Eye (tissue), 1 donor: ENCODE data around the gene POLE.

ENCODE experiments used
- DNase-seq: peaks from one replicate; pipeline ENCODE4 v3.0.0-alpha.2; 2015

The POLE gene

GRCh38 chr12:132624186-132624855 is 62.8 kb downstream of the POLE start:
- DNase-seq = no peak

GRCh38 chr12:132623072-132623869 is 63.9 kb downstream of the POLE start:
- peak; percentile 67 for DNase-seq

GRCh38 chr12:132622437-132623071 is 64.6 kb downstream of the POLE start:
- peak; percentile 44 for DNase-seq

GRCh38 chr12:132621657-132622435 is 65.3 kb downstream of the POLE start:
- no peak for DNase-seq

- DNase-seq = no peak
These were observed 66.1 kb downstream of the POLE start for GRCh38 chr12:132620899-132621656.

- peak; percentile 6 for DNase-seq
These were observed 66.8 kb downstream of the POLE start for GRCh38 chr12:132620113-132620898.

GRCh38 chr12:132619386-132620112 is 67.6 kb downstream of the POLE start:
- DNase-seq = peak; percentile 36

- no peak for DNase-seq
These were observed 68.1 kb downstream of the POLE start for GRCh38 chr12:132619071-132619385.

- DNase-seq = peak; percentile 34
These were observed 68.5 kb downstream of the POLE start, which contains the start of gene P2RX2 for GRCh38 chr12:132618683-132619043. TSS of gene P2RX2 (plus strand) at chr12:132618776. CDS start at chr12:132618817, 41 bp downstream.

GRCh38 chr12:132617822-132618682 is 69.1 kb downstream of the POLE start:
- DNase-seq = peak; percentile 53

- no peak for DNase-seq
These were observed 69.9 kb downstream of the POLE start for GRCh38 chr12:132617135-132617701.

- DNase-seq = no peak
These were observed 71.5 kb downstream of the POLE start for GRCh38 chr12:132615579-132616038.

- DNase-seq = peak; percentile 94
These were observed 72.1 kb downstream of the POLE start for GRCh38 chr12:132614861-132615578.

- no peak for DNase-seq
These were observed 73.1 kb downstream of the POLE start for GRCh38 chr12:132614029-132614428.

- DNase-seq = no peak
These were observed 75.5 kb downstream of the POLE start for GRCh38 chr12:132611620-132612019.

GRCh38 chr12:132610866-132611602 is 76.1 kb downstream of the POLE start:
- no peak for DNase-seq

GRCh38 chr12:132610051-132610759 is 76.9 kb downstream of the POLE start, which contains the start of gene LRCOL1:
TSS of gene LRCOL1 (minus strand) at chr12:132610582. CDS start at chr12:132606251, 4,331 bp downstream.
- no peak for DNase-seq
